ENCODE data around the gene BTBD6.

Gene BTBD6

DNA sequence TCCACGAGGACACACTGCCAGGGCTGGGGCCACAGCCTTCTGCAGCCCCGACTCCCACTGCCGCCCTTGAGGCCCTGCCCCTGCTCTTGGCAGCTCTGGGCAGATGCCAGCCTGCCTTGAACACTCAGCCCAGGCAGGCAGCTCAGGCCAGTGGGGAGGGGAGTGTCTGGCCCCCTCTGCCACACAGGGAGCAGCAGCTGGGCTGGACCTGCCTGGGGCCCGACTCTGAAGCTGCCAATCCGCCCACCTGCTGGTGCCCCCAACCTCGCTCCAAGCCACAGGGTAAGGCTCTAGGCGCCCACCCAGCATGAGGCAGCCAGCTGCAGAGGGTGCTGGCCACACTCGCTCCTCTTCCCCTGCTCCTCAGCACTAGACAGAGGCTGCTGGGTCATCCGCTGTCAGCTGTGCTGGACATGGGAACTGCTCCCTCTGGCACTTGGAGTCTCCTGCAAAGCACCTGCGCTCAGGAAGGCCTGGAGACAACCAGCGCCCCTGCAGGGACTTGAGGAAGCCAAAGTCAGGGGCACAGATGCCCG is 42.6 kb upstream of the BTBD6 start:
- no peak overlapping the region for H3K27ac ChIP-seq (ENCODE audit: low read depth, low read length)
- H3K36me3 ChIP-seq (ENCODE audit: control insufficient read depth, insufficient read depth, low read length) = peaks cover 3% of the 10 kb centered on the region
- H3K4me1 ChIP-seq (ENCODE audit: control insufficient read depth, insufficient read depth, low read length) = no peaks in the 10 kb centered on the region
- peaks cover 6% of the 10 kb centered on the region for H3K27me3 ChIP-seq (ENCODE audit: control insufficient read depth, insufficient read depth, low read length)
- no peak overlapping the region for H3K4me3 ChIP-seq (ENCODE audit: low read length)
- no peak overlapping the region for H3K9ac ChIP-seq (ENCODE audit: low read length)

GRCh38 chr14:105206873-105207272 is 41.5 kb upstream of the BTBD6 start:
- Histone ChIP-seq H3K9ac (ENCODE audit: low read length) (no peak overlapping the region), H3K36me3 (ENCODE audit: control insufficient read depth, insufficient read depth, low read length) (peaks cover 3% of the 10 kb centered on the region), H3K4me3 (ENCODE audit: low read length) (no peak overlapping the region), H3K4me1 (ENCODE audit: control insufficient read depth, insufficient read depth, low read length) (no peaks in the 10 kb centered on the region), H3K27ac (ENCODE audit: low read depth, low read length) (no peak overlapping the region), H3K27me3 (ENCODE audit: control insufficient read depth, insufficient read depth, low read length) (peaks cover under 1% of the 10 kb centered on the region)

GRCh38 chr14:105207460-105207901 is 40.9 kb upstream of the BTBD6 start:
- no peak overlapping the region for H3K9ac ChIP-seq (ENCODE audit: low read length)
- H3K27ac ChIP-seq (ENCODE audit: low read depth, low read length) = no peak overlapping the region
- H3K4me3 ChIP-seq (ENCODE audit: low read length) = no peak overlapping the region
- H3K4me1 ChIP-seq (ENCODE audit: control insufficient read depth, insufficient read depth, low read length) = no peaks in the 10 kb centered on the region
- no peaks in the 10 kb centered on the region for H3K27me3 ChIP-seq (ENCODE audit: control insufficient read depth, insufficient read depth, low read length)
- H3K36me3 ChIP-seq (ENCODE audit: control insufficient read depth, insufficient read depth, low read length) = peaks cover 3% of the 10 kb centered on the region

DNA sequence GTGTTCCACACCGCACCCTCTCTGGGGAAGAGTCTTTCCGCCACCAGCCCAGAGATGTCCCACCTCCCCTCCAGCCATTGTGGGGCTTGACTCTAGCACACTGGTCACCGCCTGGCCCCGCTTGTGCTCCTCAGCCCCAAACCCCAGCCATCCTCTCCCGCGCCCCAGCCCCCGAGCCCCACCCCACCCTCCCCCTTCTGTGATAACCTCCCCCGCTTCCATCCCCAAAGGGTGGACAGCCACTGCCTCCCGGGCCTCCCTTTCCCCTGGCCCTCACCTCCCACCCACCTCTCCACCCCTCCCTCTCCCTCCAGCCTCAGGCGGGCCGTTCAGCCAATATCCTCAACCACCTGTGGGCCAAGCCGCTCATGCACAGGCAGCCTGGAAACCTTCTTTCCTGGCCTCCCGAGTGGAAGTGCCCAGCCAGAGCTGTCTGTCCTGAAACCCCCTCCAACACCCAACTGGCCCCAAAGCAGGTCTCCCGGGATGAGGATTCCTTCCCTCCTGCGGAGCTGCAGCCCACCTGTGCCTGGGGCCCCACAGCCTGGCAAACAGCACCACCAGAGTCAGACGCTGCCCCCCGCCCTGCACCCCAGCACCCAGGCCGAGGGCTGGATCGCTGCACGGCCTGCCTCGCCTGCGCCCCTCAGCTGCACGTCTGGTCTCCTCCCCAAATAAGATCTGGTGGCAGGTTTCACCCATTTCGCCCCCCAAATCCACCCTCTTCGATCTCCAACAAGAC is 40.2 kb upstream of the BTBD6 start:
- peaks cover 3% of the 10 kb centered on the region for H3K36me3 ChIP-seq (ENCODE audit: control insufficient read depth, insufficient read depth, low read length)
- H3K9ac ChIP-seq (ENCODE audit: low read length) = no peak overlapping the region
- no peaks in the 10 kb centered on the region for H3K4me1 ChIP-seq (ENCODE audit: control insufficient read depth, insufficient read depth, low read length)
- no peak overlapping the region for H3K27ac ChIP-seq (ENCODE audit: low read depth, low read length)
- no peaks in the 10 kb centered on the region for H3K27me3 ChIP-seq (ENCODE audit: control insufficient read depth, insufficient read depth, low read length)
- H3K4me3 ChIP-seq (ENCODE audit: low read length) = no peak overlapping the region

DNA sequence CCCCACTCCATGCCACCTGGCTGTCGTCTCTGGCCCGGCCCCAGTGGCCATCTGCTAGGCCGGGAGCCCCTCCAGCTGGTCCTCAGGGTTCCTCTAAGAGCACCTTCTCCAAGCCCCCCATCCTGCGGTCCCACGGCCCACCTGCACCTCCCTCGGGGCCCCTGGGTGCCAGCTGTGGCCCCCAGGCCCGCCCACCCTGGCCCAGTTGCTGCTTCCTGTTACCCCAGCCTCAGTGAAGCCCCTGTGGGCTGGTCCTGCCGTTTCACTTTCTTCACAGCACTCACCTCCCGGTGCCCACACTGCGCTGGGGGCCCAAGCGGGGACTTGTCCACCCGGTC is 39.6 kb upstream of the BTBD6 start:
- Histone ChIP-seq H3K36me3 (ENCODE audit: control insufficient read depth, insufficient read depth, low read length) (peaks cover 3% of the 10 kb centered on the region), H3K4me1 (ENCODE audit: control insufficient read depth, insufficient read depth, low read length) (no peaks in the 10 kb centered on the region), H3K27ac (ENCODE audit: low read depth, low read length) (no peak overlapping the region), H3K4me3 (ENCODE audit: low read length) (no peak overlapping the region), H3K9ac (ENCODE audit: low read length) (no peak overlapping the region), H3K27me3 (ENCODE audit: control insufficient read depth, insufficient read depth, low read length) (no peaks in the 10 kb centered on the region)

GRCh38 chr14:105209091-105209490 is 39.2 kb upstream of the BTBD6 start:
- no peak overlapping the region for H3K9ac ChIP-seq (ENCODE audit: low read length)
- H3K4me1 ChIP-seq (ENCODE audit: control insufficient read depth, insufficient read depth, low read length) = no peaks in the 10 kb centered on the region
- no peaks in the 10 kb centered on the region for H3K27me3 ChIP-seq (ENCODE audit: control insufficient read depth, insufficient read depth, low read length)
- H3K4me3 ChIP-seq (ENCODE audit: low read length) = no peak overlapping the region
- H3K27ac ChIP-seq (ENCODE audit: low read depth, low read length) = no peak overlapping the region
- H3K36me3 ChIP-seq (ENCODE audit: control insufficient read depth, insufficient read depth, low read length) = peaks cover 3% of the 10 kb centered on the region

DNA sequence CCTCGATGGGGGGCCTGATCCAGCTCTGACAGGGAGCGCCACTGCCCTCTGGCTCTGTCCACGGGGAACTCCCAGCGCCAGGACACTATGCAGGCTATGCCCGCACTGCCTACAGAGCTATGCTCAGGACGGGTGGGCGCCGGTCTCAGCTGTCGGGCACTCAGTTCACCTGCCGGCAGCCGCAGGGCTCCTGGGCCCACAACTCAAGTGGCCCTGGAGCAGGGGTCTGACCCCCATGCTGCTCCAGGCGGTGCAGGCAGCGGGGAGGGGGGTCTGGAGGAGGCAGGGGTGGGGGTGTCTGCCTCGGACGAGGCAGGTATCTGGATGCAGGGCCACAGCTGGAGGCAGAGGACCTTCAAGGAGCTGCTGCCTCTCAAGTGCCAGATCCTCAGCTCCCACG is 38.7 kb upstream of the BTBD6 start:
- H3K9ac ChIP-seq (ENCODE audit: low read length) = no peak overlapping the region
- H3K4me1 ChIP-seq (ENCODE audit: control insufficient read depth, insufficient read depth, low read length) = no peaks in the 10 kb centered on the region
- H3K27ac ChIP-seq (ENCODE audit: low read depth, low read length) = no peak overlapping the region
- H3K4me3 ChIP-seq (ENCODE audit: low read length) = no peak overlapping the region
- H3K27me3 ChIP-seq (ENCODE audit: control insufficient read depth, insufficient read depth, low read length) = no peaks in the 10 kb centered on the region
- peaks cover 3% of the 10 kb centered on the region for H3K36me3 ChIP-seq (ENCODE audit: control insufficient read depth, insufficient read depth, low read length)

DNA sequence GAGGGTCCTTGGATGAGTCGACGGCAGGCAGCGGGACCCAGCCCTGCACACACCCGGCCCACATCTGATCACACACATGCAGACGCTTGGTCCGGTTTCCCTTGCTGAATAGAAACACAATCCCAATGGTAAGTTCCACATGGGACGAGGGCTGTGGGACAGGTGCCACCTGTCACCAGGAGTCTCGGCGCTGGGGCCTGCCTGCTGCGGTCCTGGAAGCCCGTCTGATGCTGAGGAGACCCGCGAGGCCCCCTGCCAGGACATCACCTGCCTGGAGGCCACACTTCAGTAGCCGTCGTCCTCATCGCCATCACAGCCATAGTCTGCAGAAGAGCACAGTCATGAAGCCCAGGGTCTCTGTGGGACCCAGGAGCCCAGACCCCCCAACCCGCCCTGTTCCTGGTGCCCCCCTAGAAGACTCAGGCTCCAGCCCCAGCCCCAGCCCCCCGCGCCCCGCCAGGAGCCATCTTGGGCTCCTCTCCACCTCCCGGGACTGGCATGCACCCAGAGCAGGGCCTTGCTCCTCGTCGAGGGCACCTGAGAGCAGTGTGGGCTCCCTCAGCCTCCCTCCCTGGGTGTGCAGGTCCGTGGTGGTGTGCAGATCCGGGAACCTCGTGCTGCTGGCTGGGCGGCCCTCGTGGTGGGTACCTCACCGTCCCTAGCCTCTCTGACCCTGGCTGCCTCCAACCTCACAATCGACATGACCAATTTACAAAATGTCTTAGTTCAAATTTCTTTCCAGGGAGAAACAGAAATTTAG is 37.9 kb upstream of the BTBD6 start:
- H3K27ac ChIP-seq (ENCODE audit: low read depth, low read length) = no peak overlapping the region
- peaks cover 3% of the 10 kb centered on the region for H3K36me3 ChIP-seq (ENCODE audit: control insufficient read depth, insufficient read depth, low read length)
- no peak overlapping the region for H3K9ac ChIP-seq (ENCODE audit: low read length)
- no peak overlapping the region for H3K4me3 ChIP-seq (ENCODE audit: low read length)
- H3K4me1 ChIP-seq (ENCODE audit: control insufficient read depth, insufficient read depth, low read length) = no peaks in the 10 kb centered on the region
- no peaks in the 10 kb centered on the region for H3K27me3 ChIP-seq (ENCODE audit: control insufficient read depth, insufficient read depth, low read length)

DNA sequence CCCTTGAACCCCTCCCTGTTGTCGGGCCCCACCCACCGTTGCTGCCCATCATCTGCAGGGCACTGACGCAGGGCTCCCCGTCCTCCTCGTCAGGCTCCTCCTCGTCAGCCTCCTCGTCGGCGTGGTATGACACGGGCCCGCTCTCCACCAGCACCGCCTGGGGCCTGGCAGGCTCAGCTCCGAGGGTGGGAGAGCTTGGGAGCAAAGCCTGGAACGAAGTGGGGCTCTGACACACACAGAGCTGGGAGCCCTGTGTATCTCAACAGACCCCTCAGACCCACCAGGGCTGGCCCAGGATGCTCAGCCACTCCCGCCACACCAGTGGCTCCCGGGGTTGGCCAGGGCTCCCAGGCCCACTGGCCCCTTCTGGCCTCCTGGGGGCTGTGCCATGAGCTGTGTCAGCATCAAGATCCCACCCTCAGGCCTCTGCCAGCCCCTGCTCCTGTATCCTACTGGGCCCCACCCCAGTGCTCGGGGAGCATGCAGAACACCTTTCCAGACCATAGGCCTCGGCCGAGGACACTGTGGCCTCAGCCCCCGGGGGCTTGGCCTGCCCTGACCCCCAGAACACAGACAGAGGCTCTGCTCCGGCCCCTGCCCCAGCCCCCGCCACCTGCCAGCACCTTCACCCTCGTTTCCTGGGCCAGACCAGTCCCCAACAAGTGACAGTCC is 37.1 kb upstream of the BTBD6 start:
- Histone ChIP-seq H3K27ac (ENCODE audit: low read depth, low read length) (no peak overlapping the region), H3K4me1 (ENCODE audit: control insufficient read depth, insufficient read depth, low read length) (no peaks in the 10 kb centered on the region), H3K4me3 (ENCODE audit: low read length) (no peak overlapping the region), H3K9ac (ENCODE audit: low read length) (no peak overlapping the region), H3K27me3 (ENCODE audit: control insufficient read depth, insufficient read depth, low read length) (no peaks in the 10 kb centered on the region), H3K36me3 (ENCODE audit: control insufficient read depth, insufficient read depth, low read length) (peaks cover 3% of the 10 kb centered on the region)

DNA sequence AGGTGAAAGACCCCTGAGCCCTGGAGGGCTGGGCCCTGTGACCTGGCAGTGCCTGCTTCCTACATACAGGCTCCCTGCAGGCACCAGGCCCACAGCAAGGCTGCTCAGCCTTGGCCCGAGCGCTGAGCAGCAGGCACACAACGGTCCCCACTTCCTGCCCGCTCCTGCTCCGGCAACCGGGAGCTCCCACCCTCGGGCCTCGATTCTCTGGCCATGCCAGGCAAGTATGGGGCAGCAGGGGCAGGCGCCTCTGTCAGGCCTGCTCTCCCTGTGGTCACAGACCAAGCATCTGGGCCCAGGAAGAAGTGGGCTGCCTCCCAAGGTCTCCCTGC is 36.6 kb upstream of the BTBD6 start:
- Histone ChIP-seq H3K36me3 (ENCODE audit: control insufficient read depth, insufficient read depth, low read length) (peaks cover 3% of the 10 kb centered on the region), H3K27me3 (ENCODE audit: control insufficient read depth, insufficient read depth, low read length) (no peaks in the 10 kb centered on the region), H3K4me3 (ENCODE audit: low read length) (no peak overlapping the region), H3K4me1 (ENCODE audit: control insufficient read depth, insufficient read depth, low read length) (no peaks in the 10 kb centered on the region), H3K9ac (ENCODE audit: low read length) (no peak overlapping the region), H3K27ac (ENCODE audit: low read depth, low read length) (no peak overlapping the region)

DNA sequence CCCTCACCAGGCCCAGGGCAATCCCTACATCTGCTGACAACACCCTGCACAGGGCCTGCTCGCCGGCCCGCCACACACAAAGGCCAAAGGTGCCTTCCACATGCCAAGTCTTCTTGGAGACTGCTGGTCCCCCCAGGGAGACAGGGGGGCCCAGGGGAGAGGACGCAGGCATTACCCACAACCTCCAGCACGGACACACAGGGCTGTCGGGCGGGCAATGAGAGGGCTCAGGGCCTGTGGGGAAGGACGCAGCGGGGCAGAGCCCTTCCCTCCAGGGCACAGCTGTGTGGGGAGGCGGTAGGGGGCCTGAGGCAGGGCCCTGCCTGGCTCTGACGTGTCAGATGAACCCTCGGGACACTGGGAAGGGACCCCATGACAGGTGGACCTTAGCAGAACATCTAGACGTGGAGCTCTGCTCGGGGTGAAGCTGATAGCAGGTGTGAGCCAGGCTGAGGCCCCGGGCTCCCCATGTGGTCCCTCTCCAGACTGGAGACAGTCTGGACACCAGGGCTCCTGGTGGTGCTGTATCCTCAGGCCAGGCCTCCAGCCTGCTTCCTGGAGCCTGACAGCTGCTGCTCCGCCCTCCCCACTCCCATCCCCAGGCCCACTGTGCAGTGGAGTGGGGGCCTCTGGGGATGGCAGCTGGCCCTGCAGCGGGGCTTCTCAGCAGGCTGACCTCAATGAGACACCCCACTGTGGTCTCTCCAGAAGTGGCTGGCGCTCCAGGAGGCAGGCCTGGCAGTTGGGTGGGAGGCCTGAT is 35.6 kb upstream of the BTBD6 start:
- Histone ChIP-seq H3K4me3 (ENCODE audit: low read length) (no peak overlapping the region), H3K27me3 (ENCODE audit: control insufficient read depth, insufficient read depth, low read length) (no peaks in the 10 kb centered on the region), H3K4me1 (ENCODE audit: control insufficient read depth, insufficient read depth, low read length) (no peaks in the 10 kb centered on the region), H3K36me3 (ENCODE audit: control insufficient read depth, insufficient read depth, low read length) (peaks cover 8% of the 10 kb centered on the region), H3K27ac (ENCODE audit: low read depth, low read length) (no peak overlapping the region), H3K9ac (ENCODE audit: low read length) (no peak overlapping the region)

- Histone ChIP-seq H3K4me3 (ENCODE audit: low read length) (no peak overlapping the region), H3K27me3 (ENCODE audit: control insufficient read depth, insufficient read depth, low read length) (no peaks in the 10 kb centered on the region), H3K36me3 (ENCODE audit: control insufficient read depth, insufficient read depth, low read length) (peaks cover 13% of the 10 kb centered on the region), H3K27ac (ENCODE audit: low read depth, low read length) (no peak overlapping the region), H3K4me1 (ENCODE audit: control insufficient read depth, insufficient read depth, low read length) (no peaks in the 10 kb centered on the region), H3K9ac (ENCODE audit: low read length) (no peak overlapping the region)
These were observed 35.0 kb upstream of the BTBD6 start for GRCh38 chr14:105213361-105213760.

Data from rectal smooth muscle tissue (tissue), 1 donor.